ENCODE results near the gene MPG. TPM values are rescaled to one million over a fixed set of nuclear protein-coding genes. Genes with fewer than 3 reads are reported as not detected.

Gene MPG
- total RNA-seq, 1 experiment from 2014 or later = 32.6 TPM

DNA sequence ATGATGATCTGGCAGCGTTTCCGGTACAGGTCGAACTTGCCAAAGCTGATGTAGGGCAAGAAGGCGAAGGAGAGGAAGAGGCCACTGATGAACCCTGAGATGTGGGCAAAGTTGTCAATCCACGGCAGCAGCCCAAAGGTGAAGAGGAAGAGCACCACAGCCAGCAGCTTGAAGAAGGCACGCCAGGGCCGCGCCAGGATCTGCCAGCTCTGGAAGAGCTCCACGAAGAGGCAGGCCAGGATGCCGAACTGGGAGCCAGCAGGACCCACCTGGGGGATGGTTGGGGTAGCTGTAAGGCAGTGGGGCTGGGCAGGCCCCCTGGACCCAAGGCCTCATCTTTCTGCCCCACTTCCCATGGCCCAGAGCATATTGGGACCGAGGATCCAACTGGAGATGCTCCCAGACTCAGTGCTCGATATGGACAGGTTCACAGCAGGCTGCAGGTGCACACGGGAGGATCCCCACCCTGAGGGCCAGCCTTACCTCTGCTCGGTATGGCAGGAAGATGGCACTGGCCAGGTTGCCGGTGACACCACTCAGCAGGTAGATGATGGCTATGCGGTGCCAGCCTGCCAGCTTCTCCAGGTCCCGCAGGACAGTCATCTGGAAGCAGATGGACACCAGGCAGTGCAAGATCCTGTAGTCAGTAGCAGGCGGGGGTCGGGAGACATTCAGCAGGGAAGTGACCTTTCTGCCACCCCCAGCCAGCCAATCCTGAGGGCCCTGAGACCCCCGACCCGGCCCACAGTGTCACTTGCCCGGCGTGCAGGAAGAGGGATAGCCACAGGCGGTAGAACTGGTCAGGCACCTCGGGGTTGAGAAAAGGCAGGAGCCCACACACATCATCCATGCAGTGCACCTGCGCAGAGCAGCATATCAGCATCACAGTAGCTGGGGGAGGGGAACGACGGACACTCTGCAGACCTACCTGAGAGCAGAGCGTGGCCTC, 19.3 kb upstream of the MPG start:
- H3K4me3 ChIP-seq (replicated peaks in 1 of 2; ENCODE audit: low read depth in 1 of 2, low read length in 2 of 2) = no peak overlapping the region
- no peak overlapping the region for H2AFZ ChIP-seq (ENCODE audit: low read depth, low read length, poor library complexity, severe bottlenecking)
- no peak overlapping the region for H3K9ac ChIP-seq (ENCODE audit: low read length)
- H3K4me1 ChIP-seq (ENCODE audit: control insufficient read depth in 1 of 2, insufficient read depth in 2 of 2, low read length in 2 of 2) = no peaks in the 10 kb centered on the region
- ChIA-PET CTCF (no interaction called here), RAD21 (ENCODE audit: low non-redundant PET in 1 of 2, low total read pairs in 2 of 2, uncharacterized antibody in 2 of 2, unreplicated experiment in 2 of 2) (no interaction called here), POLR2A (no interaction called here)
- DNase-seq (ENCODE audit: low read depth, low spot score) (no peak), ATAC-seq (no peak)
- H3K79me2 ChIP-seq (ENCODE audit: insufficient read depth, low read length) = peaks cover 6% of the 10 kb centered on the region; the same call in 1 of the 2 replicates
- H3K9me3 ChIP-seq (ENCODE audit: control insufficient read depth in 1 of 2, insufficient read depth in 1 of 2, low read depth in 1 of 2, low read length in 2 of 2) = no peaks in the 10 kb centered on the region
- no peaks in the 10 kb centered on the region for H3K9me2 ChIP-seq (ENCODE audit: insufficient read depth)
- H4K20me1 ChIP-seq (ENCODE audit: insufficient read depth) = no peaks in the 10 kb centered on the region
- no TSS peak for BruUV-seq (replicated peaks)
- no peak for TF ChIP-seq ZFX (IDR thresholded peaks at IDR 0.05)
- no peak for TF ChIP-seq EZH2 (IDR thresholded peaks at IDR 0.05)
- no peak for TF ChIP-seq MAX (IDR thresholded peaks at IDR 0.05)
- TF ChIP-seq, protein P1, sequence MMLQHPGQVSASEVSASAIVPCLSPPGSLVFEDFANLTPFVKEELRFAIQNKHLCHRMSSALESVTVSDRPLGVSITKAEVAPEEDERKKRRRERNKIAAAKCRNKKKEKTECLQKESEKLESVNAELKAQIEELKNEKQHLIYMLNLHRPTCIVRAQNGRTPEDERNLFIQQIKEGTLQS (IDR thresholded peaks at IDR 0.05) = no peak
- TF ChIP-seq SP1 (IDR thresholded peaks at IDR 0.05; ENCODE audit: low read depth) = no peak
- TF ChIP-seq SIN3A (IDR thresholded peaks at IDR 0.05; ENCODE audit: low read depth) = no peak
- no peak for TF ChIP-seq ZNF274 (IDR thresholded peaks at IDR 0.05; ENCODE audit: low read depth, low read length)
- TF ChIP-seq TCF7L2 (IDR thresholded peaks at IDR 0.05; ENCODE audit: borderline replicate concordance, extremely low read depth, insufficient read depth, insufficient read length) = no peak
- no peak for TF ChIP-seq CBX3 (IDR thresholded peaks at IDR 0.05; ENCODE audit: low read depth)
- TF ChIP-seq, protein P2, sequence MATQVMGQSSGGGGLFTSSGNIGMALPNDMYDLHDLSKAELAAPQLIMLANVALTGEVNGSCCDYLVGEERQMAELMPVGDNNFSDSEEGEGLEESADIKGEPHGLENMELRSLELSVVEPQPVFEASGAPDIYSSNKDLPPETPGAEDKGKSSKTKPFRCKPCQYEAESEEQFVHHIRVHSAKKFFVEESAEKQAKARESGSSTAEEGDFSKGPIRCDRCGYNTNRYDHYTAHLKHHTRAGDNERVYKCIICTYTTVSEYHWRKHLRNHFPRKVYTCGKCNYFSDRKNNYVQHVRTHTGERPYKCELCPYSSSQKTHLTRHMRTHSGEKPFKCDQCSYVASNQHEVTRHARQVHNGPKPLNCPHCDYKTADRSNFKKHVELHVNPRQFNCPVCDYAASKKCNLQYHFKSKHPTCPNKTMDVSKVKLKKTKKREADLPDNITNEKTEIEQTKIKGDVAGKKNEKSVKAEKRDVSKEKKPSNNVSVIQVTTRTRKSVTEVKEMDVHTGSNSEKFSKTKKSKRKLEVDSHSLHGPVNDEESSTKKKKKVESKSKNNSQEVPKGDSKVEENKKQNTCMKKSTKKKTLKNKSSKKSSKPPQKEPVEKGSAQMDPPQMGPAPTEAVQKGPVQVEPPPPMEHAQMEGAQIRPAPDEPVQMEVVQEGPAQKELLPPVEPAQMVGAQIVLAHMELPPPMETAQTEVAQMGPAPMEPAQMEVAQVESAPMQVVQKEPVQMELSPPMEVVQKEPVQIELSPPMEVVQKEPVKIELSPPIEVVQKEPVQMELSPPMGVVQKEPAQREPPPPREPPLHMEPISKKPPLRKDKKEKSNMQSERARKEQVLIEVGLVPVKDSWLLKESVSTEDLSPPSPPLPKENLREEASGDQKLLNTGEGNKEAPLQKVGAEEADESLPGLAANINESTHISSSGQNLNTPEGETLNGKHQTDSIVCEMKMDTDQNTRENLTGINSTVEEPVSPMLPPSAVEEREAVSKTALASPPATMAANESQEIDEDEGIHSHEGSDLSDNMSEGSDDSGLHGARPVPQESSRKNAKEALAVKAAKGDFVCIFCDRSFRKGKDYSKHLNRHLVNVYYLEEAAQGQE (IDR thresholded peaks at IDR 0.05; ENCODE audit: low read depth) = no peak
- no peak for TF ChIP-seq FOSL1 (IDR thresholded peaks at IDR 0.05; ENCODE audit: low read depth)
- TF ChIP-seq POLR2AphosphoS5 (IDR thresholded peaks at IDR 0.05; ENCODE audit: low read depth, low read length) = no peak
- TF ChIP-seq POLR2A (IDR thresholded peaks at IDR 0.05; ENCODE audit: borderline replicate concordance, extremely low read depth, insufficient read depth, insufficient read length) = no peak
- no peak for TF ChIP-seq RAD21 (IDR thresholded peaks at IDR 0.05; ENCODE audit: low read depth)
- no peak for TF ChIP-seq JUND (IDR thresholded peaks at IDR 0.05)
- TF ChIP-seq EGR1 (IDR thresholded peaks at IDR 0.05; ENCODE audit: low read depth) = no peak
- no peak for TF ChIP-seq ZBTB33 (IDR thresholded peaks at IDR 0.05; ENCODE audit: extremely low read depth, insufficient replicate concordance, low read length)
- TF ChIP-seq EZH2phosphoT487 (IDR thresholded peaks at IDR 0.05; ENCODE audit: borderline replicate concordance) = no peak
- no peak for TF ChIP-seq CEBPB (IDR thresholded peaks at IDR 0.05; ENCODE audit: low read depth)
- no peak for TF ChIP-seq CTCF (IDR thresholded peaks at IDR 0.05 in 2 of 3, conservative IDR thresholded peaks at IDR 0.05 in 1 of 3; ENCODE audit: borderline replicate concordance in 1 of 3, insufficient read depth in 1 of 3, low read depth in 2 of 3, low read length in 2 of 3)
- no peaks in the 10 kb centered on the region; a peak in 1 of 4 replicates for H3K36me3 ChIP-seq (ENCODE audit: control insufficient read depth in 1 of 2, insufficient read depth in 2 of 2, low read length in 2 of 2)
- no peak overlapping the region for H3K27ac ChIP-seq (ENCODE audit: low read depth, low read length)
- H3K27me3 ChIP-seq (ENCODE audit: insufficient read depth, low read length) = no peaks in the 10 kb centered on the region
- no peak overlapping the region for H3K4me2 ChIP-seq (ENCODE audit: low read length)
- intact Hi-C loops (cut with micrococcal nuclease) = no loop called here
